ENCODE data around the gene EGFR. TPM values are rescaled to one million over a fixed set of nuclear protein-coding genes. Genes with fewer than 3 reads are reported as not detected.

The EGFR gene
- total RNA-seq, 4 donors from 2014 or later = 45.5 to 61.1 (median 56.9) TPM

GRCh38 chr7:55026867-55027490, 8.2 kb downstream of the EGFR start:
- Histone ChIP-seq H3K36me3 (peaks cover 0 to 4% (median 0%) of the 10 kb centered on the region in 3 donors), H3K27me3 (no peaks in the 10 kb centered on the region), H3K4me3 (no peak overlapping the region), H3K27ac (peak overlapping the region in 2 of 4 donors; percentile 11 to 22), H3K9me3 (no peaks in the 10 kb centered on the region), H3K4me1 (no peaks in the 10 kb centered on the region)
- TF ChIP-seq POLR2A (IDR thresholded peaks at IDR 0.05) = no peak
- no peak for TF ChIP-seq CTCF (IDR thresholded peaks at IDR 0.05)
- no peak for DNase-seq

- Histone ChIP-seq H3K9me3 (no peaks in the 10 kb centered on the region), H3K27ac (no peak overlapping the region), H3K27me3 (no peaks in the 10 kb centered on the region), H3K4me3 (no peak overlapping the region), H3K4me1 (no peaks in the 10 kb centered on the region), H3K36me3 (peaks cover 0 to 4% (median 0%) of the 10 kb centered on the region in 3 donors)
- no peak for TF ChIP-seq POLR2A (IDR thresholded peaks at IDR 0.05)
- no peak for TF ChIP-seq CTCF (IDR thresholded peaks at IDR 0.05)
- DNase-seq = no peak
These were observed 9.2 kb downstream of the EGFR start for GRCh38 chr7:55028011-55028410.

GRCh38 chr7:55030314-55030713, 11.5 kb downstream of the EGFR start:
- TF ChIP-seq CTCF (IDR thresholded peaks at IDR 0.05) = no peak
- no peak for TF ChIP-seq POLR2A (IDR thresholded peaks at IDR 0.05)
- Histone ChIP-seq H3K4me1 (peaks cover 0 to 13% (median 0%) of the 10 kb centered on the region in 4 donors), H3K36me3 (peaks cover 0 to under 1% (median 0%) of the 10 kb centered on the region in 3 donors), H3K27ac (no peak overlapping the region), H3K27me3 (no peaks in the 10 kb centered on the region), H3K9me3 (no peaks in the 10 kb centered on the region), H3K4me3 (no peak overlapping the region)
- DNase-seq = no peak

- no peak for DNase-seq
- no peaks in the 10 kb centered on the region for H3K9me3 ChIP-seq
- no peak overlapping the region for H3K27ac ChIP-seq
These were observed 12.3 kb downstream of the EGFR start for GRCh38 chr7:55031075-55031474.

GRCh38 chr7:55032069-55032699, 13.4 kb downstream of the EGFR start:
- no peak overlapping the region for H3K27ac ChIP-seq
- TF ChIP-seq CTCF (IDR thresholded peaks at IDR 0.05) (no peak), POLR2A (IDR thresholded peaks at IDR 0.05) (no peak)
- no peak for DNase-seq
- H3K27me3 ChIP-seq = no peaks in the 10 kb centered on the region
- H3K4me3 ChIP-seq = no peak overlapping the region
- H3K36me3 ChIP-seq = no peaks in the 10 kb centered on the region
- H3K4me1 ChIP-seq = peaks cover 0 to 13% (median 0%) of the 10 kb centered on the region in 4 donors
- no peaks in the 10 kb centered on the region for H3K9me3 ChIP-seq

More at GRCh38 chr7:55031075-55031474, 12.3 kb downstream of the EGFR start:
- H3K4me3 ChIP-seq = no peak overlapping the region
- H3K36me3 ChIP-seq = no peaks in the 10 kb centered on the region
- peaks cover 0 to 13% (median 0%) of the 10 kb centered on the region in 4 donors for H3K4me1 ChIP-seq
- TF ChIP-seq CTCF (IDR thresholded peaks at IDR 0.05) (no peak), POLR2A (IDR thresholded peaks at IDR 0.05) (no peak)
- H3K27me3 ChIP-seq = no peaks in the 10 kb centered on the region
